A549 (cell line): ENCODE data around the gene RASA2. TPM values are rescaled to one million over a fixed set of nuclear protein-coding genes. Genes with fewer than 3 reads are reported as not detected.

Experiments
- ATAC-seq, 2 experiments: fragments of 200-7000 bp in 1 of 2; fragments of >200 bp in 1 of 2; cut with Nextera tagmentation in 1 of 2; cut with Tn5 transposase in 1 of 2; 3 replicates each; pipeline versions ENCODE4 v1.8.0 to v1.9.1; 2018 to 2020; ENCODE audit warnings: mild to moderate bottlenecking in 1 of 2, moderate library complexity in 1 of 2
- CTCF ChIA-PET: fragments of 300-600 bp; sonication (Branson Sonifier 250); formaldehyde crosslinking; extraction: SDS; loops from one replicate; lab custom pipeline; 2021; ENCODE audit warnings: antibody characterized with exemption, inconsistent platforms; lab: Yijun Ruan, JAX
- POLR2A ChIA-PET: fragments of 350-600 bp; formaldehyde crosslinking; extraction: SDS; loops from one replicate; lab custom pipeline; 2021; ENCODE audit warnings: antibody characterized with exemption, inconsistent platforms; lab: Yijun Ruan, JAX
- DNase-seq, 2 experiments: peaks; one replicate each; pipeline versions ENCODE4 v3.0.0 to v3.0.0-alpha.2; 2011 to 2016; ENCODE audit warnings: low read depth in 1 of 2, low spot score in 1 of 2
- FAIRE-seq: peaks from 2 replicates; lab custom pipeline; 2011; peaks lifted over from hg19 to GRCh38; lab: Jason Lieb, UNC
- H3K27ac ChIP-seq, 2 experiments: fragments of >200 bp; sonication (Bioruptor Twin); formaldehyde crosslinking; 3 replicates each; pipeline ENCODE4 v1.5.1; 2016 to 2017
- H3K4me1 ChIP-seq: fragments of >200 bp; sonication (Bioruptor Twin); formaldehyde crosslinking; 3 replicates; pipeline ENCODE4 v1.6.1; 2016
- H3K4me2 ChIP-seq: fragments of >200 bp; sonication (Bioruptor Twin); formaldehyde crosslinking; 3 replicates; pipeline ENCODE4 v1.6.1; 2016
- H3K4me3 ChIP-seq: fragments of >200 bp; sonication (Bioruptor Twin); formaldehyde crosslinking; 3 replicates; pipeline ENCODE4 v1.5.1; 2016
- H3K9me3 ChIP-seq: fragments of >200 bp; sonication (Bioruptor Twin); formaldehyde crosslinking; 3 replicates; pipeline ENCODE4 v1.6.1; 2016
- CBX8 ChIP-seq: fragments of 200-600 bp; sonication (generic); IDR thresholded peaks from 2 replicates; pipeline ENCODE4 v1.6.1; 2016
- CHD2 ChIP-seq: fragments of 150-350 bp; IDR thresholded peaks from 2 replicates; pipeline ENCODE4 v1.6.1; 2014; ENCODE audit warnings: low read length; ENCODE audit not compliant: partially characterized antibody
- EHMT2 ChIP-seq: fragments of 200-600 bp; sonication (generic); IDR thresholded peaks from 2 replicates; pipeline ENCODE4 v1.6.1; 2016; ENCODE audit warnings: antibody characterized with exemption, low read depth, mild to moderate bottlenecking, moderate library complexity
- MAZ ChIP-seq: fragments of 150-350 bp; IDR thresholded peaks from 2 replicates; pipeline ENCODE4 v1.6.1; 2014; ENCODE audit warnings: antibody characterized with exemption, low read depth, low read length, borderline replicate concordance
- MYC ChIP-seq: IDR thresholded peaks from 2 replicates; pipeline ENCODE4 v1.6.1; 2012; ENCODE audit warnings: mild to moderate bottlenecking, inconsistent platforms, low read length, improper control_type of control experiment, borderline replicate concordance
- POLR2A ChIP-seq: IDR thresholded peaks from 2 replicates; pipeline ENCODE4 v1.6.1; 2012; ENCODE audit warnings: mild to moderate bottlenecking, low read length
- RNF2 ChIP-seq: fragments of 200-600 bp; sonication (generic); IDR thresholded peaks from 2 replicates; pipeline ENCODE4 v1.6.1; 2016; ENCODE audit warnings: low read depth, mild to moderate bottlenecking, antibody characterized with exemption, moderate library complexity, borderline replicate concordance
- TFCP2L1 ChIP-seq: fragments of 250-450 bp; sonication (Bioruptor Pico); IDR thresholded peaks from 2 replicates; pipeline ENCODE4 v1.5.0; 2021; ENCODE audit warnings: mild to moderate bottlenecking
- ZNF302 ChIP-seq: fragments of 250-450 bp; sonication (Bioruptor Pico); IDR thresholded peaks from 2 replicates; pipeline ENCODE4 v1.9.0; 2021; ENCODE audit warnings: inconsistent platforms, mild to moderate bottlenecking, moderate library complexity
- WGBS: methylation state at CpG from one replicate; pipeline ENCODE4 v1.1.6; 2017; ENCODE audit errors: missing lambda C conversion rate; 5-methylcytosine and 5-hydroxymethylcytosine counted together
- polyA plus RNA-seq, 4 experiments: library from polyadenylated mRNA; depleted of rRNA in 3 of 4; stranded (reverse); fragments of >200 nt; fragmentation: RNase III in 1 of 4; extraction: RNeasy Plus Mini Kit Qiagen cat#74134 plus additional on column Dnase treatment in 1 of 4; gene quantifications; 2 replicates in 3 of 4; 3 replicates in 1 of 4; pipeline ENCODE4 v1.2.3, GENCODE V29; 2011 to 2017
- TF ChIP-seq, protein P1 (sequence below): fragments of 200-600 bp; sonication (generic); IDR thresholded peaks from 2 replicates; pipeline ENCODE4 v1.6.1; 2016; ENCODE audit warnings: antibody characterized with exemption, mild to moderate bottlenecking, moderate library complexity
- TF ChIP-seq, protein P2 (sequence below): fragments of 250-450 bp; sonication (Bioruptor Pico); IDR thresholded peaks from 2 replicates; pipeline ENCODE4 v1.5.0; 2021; ENCODE audit warnings: mild to moderate bottlenecking, moderate library complexity, borderline replicate concordance
- TF ChIP-seq, protein P3 (sequence below): fragments of >200 bp; sonication (Bioruptor Twin); formaldehyde crosslinking; IDR thresholded peaks from 3 replicates; pipeline ENCODE4 v1.6.1; 2016
- TF ChIP-seq, protein P4 (sequence below): IDR thresholded peaks from 2 replicates; pipeline ENCODE4 v1.6.1; 2012

Gene RASA2
- polyA plus RNA-seq, 2 of the 4 experiments (the other 2 are of a cell fraction) = 6.7 to 12.0 TPM

DNA sequence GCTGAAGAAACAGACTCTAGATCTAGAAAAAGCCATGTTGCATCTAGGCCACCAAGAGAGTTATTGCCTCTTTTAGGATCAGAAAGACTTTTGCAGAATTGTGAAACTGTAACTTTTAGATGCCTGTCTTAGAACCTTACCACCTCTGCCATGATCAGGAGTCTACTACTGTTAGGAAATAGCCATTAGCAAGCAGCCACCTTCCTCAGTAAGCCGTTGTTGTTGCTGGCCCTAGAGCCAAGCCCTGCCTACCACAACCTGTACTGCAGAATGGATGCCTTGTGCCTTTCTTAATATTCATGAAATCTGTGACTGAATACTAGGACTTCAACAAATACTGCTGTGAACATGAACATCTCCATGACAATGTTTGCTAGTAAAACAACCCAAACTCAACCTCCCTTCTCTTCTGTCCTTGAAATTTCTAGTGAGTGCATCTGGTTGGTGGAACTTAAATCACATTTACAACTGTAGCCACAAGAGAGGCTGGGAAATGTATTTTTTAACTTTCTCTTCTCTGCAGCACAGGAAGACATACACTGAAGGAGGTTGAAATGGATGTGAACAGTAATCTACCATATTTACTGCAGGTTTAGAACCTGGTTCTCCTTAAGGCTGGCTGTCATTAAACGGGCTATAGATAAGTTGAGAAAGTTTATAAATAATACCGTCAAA, 20.7 kb downstream of the RASA2 start (continued):
- TF ChIP-seq, protein P1, sequence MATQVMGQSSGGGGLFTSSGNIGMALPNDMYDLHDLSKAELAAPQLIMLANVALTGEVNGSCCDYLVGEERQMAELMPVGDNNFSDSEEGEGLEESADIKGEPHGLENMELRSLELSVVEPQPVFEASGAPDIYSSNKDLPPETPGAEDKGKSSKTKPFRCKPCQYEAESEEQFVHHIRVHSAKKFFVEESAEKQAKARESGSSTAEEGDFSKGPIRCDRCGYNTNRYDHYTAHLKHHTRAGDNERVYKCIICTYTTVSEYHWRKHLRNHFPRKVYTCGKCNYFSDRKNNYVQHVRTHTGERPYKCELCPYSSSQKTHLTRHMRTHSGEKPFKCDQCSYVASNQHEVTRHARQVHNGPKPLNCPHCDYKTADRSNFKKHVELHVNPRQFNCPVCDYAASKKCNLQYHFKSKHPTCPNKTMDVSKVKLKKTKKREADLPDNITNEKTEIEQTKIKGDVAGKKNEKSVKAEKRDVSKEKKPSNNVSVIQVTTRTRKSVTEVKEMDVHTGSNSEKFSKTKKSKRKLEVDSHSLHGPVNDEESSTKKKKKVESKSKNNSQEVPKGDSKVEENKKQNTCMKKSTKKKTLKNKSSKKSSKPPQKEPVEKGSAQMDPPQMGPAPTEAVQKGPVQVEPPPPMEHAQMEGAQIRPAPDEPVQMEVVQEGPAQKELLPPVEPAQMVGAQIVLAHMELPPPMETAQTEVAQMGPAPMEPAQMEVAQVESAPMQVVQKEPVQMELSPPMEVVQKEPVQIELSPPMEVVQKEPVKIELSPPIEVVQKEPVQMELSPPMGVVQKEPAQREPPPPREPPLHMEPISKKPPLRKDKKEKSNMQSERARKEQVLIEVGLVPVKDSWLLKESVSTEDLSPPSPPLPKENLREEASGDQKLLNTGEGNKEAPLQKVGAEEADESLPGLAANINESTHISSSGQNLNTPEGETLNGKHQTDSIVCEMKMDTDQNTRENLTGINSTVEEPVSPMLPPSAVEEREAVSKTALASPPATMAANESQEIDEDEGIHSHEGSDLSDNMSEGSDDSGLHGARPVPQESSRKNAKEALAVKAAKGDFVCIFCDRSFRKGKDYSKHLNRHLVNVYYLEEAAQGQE = no peak

DNA sequence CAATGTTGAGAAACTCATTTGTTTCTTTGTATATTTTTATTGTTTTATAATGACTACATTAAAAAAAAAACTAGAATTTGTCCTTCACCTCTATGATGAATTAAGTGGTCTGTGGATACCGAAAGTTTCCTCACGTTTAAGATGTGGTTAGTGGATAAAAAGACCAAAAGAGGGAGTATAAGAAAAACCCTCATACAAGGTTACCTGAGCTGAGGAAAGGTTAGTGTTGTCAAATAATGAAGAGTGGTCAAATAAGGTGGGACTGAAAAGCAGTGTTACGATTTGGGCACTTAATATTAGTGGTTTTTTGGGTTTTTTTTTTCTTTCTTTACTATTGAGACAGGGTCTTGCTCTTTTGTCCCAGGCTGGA, 21.2 kb downstream of the RASA2 start:
- H3K27ac ChIP-seq = no peak overlapping the region
- no peak overlapping the region for H3K4me2 ChIP-seq
- DNase-seq = no peak
- TF ChIP-seq CBX8 (no peak), EHMT2 (no peak), RNF2 (no peak), TFCP2L1 (CRISPR knock-in tag) (no peak), CHD2 (no peak)
- TF ChIP-seq, protein P2, sequence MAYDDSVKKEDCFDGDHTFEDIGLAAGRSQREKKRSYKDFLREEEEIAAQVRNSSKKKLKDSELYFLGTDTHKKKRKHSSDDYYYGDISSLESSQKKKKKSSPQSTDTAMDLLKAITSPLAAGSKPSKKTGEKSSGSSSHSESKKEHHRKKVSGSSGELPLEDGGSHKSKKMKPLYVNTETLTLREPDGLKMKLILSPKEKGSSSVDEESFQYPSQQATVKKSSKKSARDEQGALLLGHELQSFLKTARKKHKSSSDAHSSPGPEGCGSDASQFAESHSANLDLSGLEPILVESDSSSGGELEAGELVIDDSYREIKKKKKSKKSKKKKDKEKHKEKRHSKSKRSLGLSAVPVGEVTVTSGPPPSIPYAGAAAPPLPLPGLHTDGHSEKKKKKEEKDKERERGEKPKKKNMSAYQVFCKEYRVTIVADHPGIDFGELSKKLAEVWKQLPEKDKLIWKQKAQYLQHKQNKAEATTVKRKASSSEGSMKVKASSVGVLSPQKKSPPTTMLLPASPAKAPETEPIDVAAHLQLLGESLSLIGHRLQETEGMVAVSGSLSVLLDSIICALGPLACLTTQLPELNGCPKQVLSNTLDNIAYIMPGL (CRISPR knock-in tag) = no peak
- TF ChIP-seq, protein P1 = no peak
- H3K9me3 ChIP-seq = no peaks in the 10 kb centered on the region
- CTCF ChIA-PET = interaction anchor here (0.6 kb wide), 1 partner anchor 111 kb away, joined by 4 read pairs; no protein-coding TSS in a partner anchor
- H3K4me3 ChIP-seq = no peak overlapping the region
- POLR2A ChIA-PET = no interaction called here
- no peak for ATAC-seq
- 92% methylated on average over 3 of the region's 3 CpGs for WGBS
- no peak for FAIRE-seq
- H3K4me1 ChIP-seq = no peaks in the 10 kb centered on the region

DNA sequence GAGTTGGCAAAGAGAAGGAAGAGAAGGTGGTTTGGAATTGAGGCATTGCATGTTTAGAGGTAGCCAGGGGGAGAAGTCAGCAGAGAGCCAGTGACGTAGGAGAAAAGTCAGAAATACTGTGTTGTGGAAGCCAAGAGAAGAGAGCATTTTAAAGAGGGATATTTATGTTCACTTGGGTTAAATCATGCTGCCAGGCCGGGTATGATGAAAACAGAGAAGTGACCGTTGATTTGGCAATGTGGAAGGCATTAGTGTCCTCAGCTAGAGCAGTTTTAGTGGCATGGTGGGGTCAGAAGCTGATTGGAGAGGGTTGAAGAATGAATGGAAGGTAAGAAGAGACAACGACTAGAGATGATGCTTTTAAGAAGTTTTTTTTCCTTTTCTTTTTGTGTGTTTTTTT, 24.5 kb downstream of the RASA2 start:
- H3K4me1 ChIP-seq = no peaks in the 10 kb centered on the region
- H3K4me3 ChIP-seq = no peak overlapping the region
- 87% methylated on average over 4 of the region's 4 CpGs for WGBS
- DNase-seq (no peak), FAIRE-seq (no peak), ATAC-seq (no peak)
- TF ChIP-seq MYC (no peak), RNF2 (no peak), ZNF302 (CRISPR knock-in tag) (no peak), POLR2A (no peak), MAZ (no peak)
- TF ChIP-seq, protein P3, sequence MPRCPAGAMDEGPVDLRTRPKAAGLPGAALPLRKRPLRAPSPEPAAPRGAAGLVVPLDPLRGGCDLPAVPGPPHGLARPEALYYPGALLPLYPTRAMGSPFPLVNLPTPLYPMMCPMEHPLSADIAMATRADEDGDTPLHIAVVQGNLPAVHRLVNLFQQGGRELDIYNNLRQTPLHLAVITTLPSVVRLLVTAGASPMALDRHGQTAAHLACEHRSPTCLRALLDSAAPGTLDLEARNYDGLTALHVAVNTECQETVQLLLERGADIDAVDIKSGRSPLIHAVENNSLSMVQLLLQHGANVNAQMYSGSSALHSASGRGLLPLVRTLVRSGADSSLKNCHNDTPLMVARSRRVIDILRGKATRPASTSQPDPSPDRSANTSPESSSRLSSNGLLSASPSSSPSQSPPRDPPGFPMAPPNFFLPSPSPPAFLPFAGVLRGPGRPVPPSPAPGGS = no peak
- TF ChIP-seq, protein P4, sequence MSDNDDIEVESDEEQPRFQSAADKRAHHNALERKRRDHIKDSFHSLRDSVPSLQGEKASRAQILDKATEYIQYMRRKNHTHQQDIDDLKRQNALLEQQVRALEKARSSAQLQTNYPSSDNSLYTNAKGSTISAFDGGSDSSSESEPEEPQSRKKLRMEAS = no peak
- TF ChIP-seq, protein P1 = no peak
- CTCF ChIA-PET = no interaction called here
- POLR2A ChIA-PET = no interaction called here
- no peak overlapping the region for H3K27ac ChIP-seq
- H3K9me3 ChIP-seq = no peaks in the 10 kb centered on the region
- H3K4me2 ChIP-seq = no peak overlapping the region
